Neural progenitor cell (in vitro differentiated cells): ENCODE data around the gene SUN1.

ENCODE experiments used
- EZH2 ChIP-seq: fragments of 200-600 bp; sonication (generic); IDR thresholded peaks from 2 replicates; pipeline ENCODE4 v1.6.1; 2017; ENCODE audit warnings: antibody characterized with exemption, mild to moderate bottlenecking, moderate library complexity
- EZH2phosphoT487 ChIP-seq: fragments of 200-600 bp; sonication (generic); IDR thresholded peaks from 2 replicates; pipeline ENCODE4 v1.6.1; 2017; ENCODE audit warnings: antibody characterized with exemption
- TF ChIP-seq, protein P1 (sequence below): fragments of 200-600 bp; sonication (generic); IDR thresholded peaks from 2 replicates; pipeline ENCODE4 v1.5.1; 2017; ENCODE audit warnings: antibody characterized with exemption, mild to moderate bottlenecking

DNA sequence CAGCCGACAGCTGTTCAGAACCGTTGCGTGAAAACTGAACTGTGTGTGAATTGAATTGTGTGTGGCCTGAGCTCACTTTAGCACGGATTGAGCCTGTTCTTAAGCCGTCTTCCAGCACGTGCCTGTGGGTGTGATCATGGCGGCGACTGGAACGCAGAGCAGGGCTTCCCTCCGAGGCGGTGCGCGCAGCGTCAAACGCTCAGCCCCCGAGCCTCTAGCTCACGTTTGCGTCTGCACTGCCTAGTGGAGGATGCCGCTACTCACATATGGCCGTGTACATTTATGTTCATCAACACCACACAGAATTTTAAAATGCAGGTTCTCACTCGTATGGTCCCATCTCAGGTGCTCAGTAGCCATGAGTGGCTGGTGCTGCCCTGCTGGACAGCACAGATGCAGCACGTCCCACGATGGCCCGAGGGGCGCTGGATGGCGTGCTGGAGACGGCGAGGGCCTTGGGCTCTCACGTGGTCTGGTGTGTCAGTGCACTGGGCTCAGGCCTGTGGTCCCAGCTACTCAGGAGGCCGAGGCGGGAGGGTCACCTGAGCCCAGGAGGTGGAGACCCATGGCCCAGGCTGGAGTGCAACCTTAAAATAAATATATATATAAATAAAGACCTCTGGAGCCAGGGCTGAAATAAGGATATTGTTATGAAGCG is 22.0 kb downstream of the SUN1 start:
- TF ChIP-seq, protein P1, sequence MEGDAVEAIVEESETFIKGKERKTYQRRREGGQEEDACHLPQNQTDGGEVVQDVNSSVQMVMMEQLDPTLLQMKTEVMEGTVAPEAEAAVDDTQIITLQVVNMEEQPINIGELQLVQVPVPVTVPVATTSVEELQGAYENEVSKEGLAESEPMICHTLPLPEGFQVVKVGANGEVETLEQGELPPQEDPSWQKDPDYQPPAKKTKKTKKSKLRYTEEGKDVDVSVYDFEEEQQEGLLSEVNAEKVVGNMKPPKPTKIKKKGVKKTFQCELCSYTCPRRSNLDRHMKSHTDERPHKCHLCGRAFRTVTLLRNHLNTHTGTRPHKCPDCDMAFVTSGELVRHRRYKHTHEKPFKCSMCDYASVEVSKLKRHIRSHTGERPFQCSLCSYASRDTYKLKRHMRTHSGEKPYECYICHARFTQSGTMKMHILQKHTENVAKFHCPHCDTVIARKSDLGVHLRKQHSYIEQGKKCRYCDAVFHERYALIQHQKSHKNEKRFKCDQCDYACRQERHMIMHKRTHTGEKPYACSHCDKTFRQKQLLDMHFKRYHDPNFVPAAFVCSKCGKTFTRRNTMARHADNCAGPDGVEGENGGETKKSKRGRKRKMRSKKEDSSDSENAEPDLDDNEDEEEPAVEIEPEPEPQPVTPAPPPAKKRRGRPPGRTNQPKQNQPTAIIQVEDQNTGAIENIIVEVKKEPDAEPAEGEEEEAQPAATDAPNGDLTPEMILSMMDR: no peak
- no peak for TF ChIP-seq EZH2phosphoT487
- no peak for TF ChIP-seq EZH2
